GM10266 (cell line): ENCODE results near the gene KLF6.

Experiments
- DNase-seq: peaks from one replicate; pipeline ENCODE4 v3.0.0; 2012; ENCODE audit errors: extremely low spot score
- CTCF ChIP-seq: IDR thresholded peaks from 2 replicates; pipeline ENCODE4 v1.5.1; 2012; ENCODE audit warnings: mild to moderate bottlenecking, low read depth; ENCODE audit not compliant: control insufficient read depth, insufficient read depth; ENCODE audit errors: missing control alignments

KLF6 gene

GRCh38 chr10:3750006-3750816, 34.8 kb downstream of the KLF6 start:
- no peak for TF ChIP-seq CTCF
- DNase-seq, result no peak

GRCh38 chr10:3749600-3749999, 35.4 kb downstream of the KLF6 start:
- DNase-seq, result no peak
- TF ChIP-seq CTCF, result no peak

GRCh38 chr10:3749011-3749410, 36.0 kb downstream of the KLF6 start:
- DNase-seq, result no peak
- TF ChIP-seq CTCF, result no peak

- DNase-seq, result no peak
- no peak for TF ChIP-seq CTCF
These were observed 36.5 kb downstream of the KLF6 start for GRCh38 chr10:3748484-3748883.

- no peak for TF ChIP-seq CTCF
- no peak for DNase-seq
These were observed 37.0 kb downstream of the KLF6 start for GRCh38 chr10:3747984-3748383.

- DNase-seq, result no peak
- no peak for TF ChIP-seq CTCF
These were observed 37.6 kb downstream of the KLF6 start for GRCh38 chr10:3747248-3747960.

GRCh38 chr10:3746634-3747033, 38.4 kb downstream of the KLF6 start:
- DNase-seq, result no peak
- TF ChIP-seq CTCF, result no peak
